Neural cell (in vitro differentiated cells): Measurements from ENCODE around the gene CD81. TPM values are rescaled to one million over a fixed set of nuclear protein-coding genes. Genes with fewer than 3 reads are reported as not detected.

Source experiments
- H2AFZ ChIP-seq: fragments of 200-600, 300-800 bp; sonication (generic), shearing (Covaris generic); 2 replicates; pipeline ENCODE4 v1.6.0; 2014; ENCODE audit warnings: low read depth, mild to moderate bottlenecking, antibody characterized with exemption, low read length, moderate library complexity
- H3F3A ChIP-seq: fragments of 200-600 bp; shearing (Covaris generic); 2 replicates; pipeline ENCODE4 v1.6.1; 2016; ENCODE audit warnings: mild to moderate bottlenecking, moderate library complexity, mixed read lengths, antibody characterized with exemption, low read length; ENCODE audit not compliant: insufficient read depth, poor library complexity, severe bottlenecking
- H3K27ac ChIP-seq: fragments of 200-600, 300-800 bp; sonication (generic), shearing (Covaris generic); 2 replicates; pipeline ENCODE4 v1.5.1; 2014; ENCODE audit warnings: mild to moderate bottlenecking, low read length, moderate library complexity
- H3K27me3 ChIP-seq: fragments of 300-800, 200-600 bp; sonication (generic), shearing (Covaris generic); 2 replicates; pipeline ENCODE4 v1.6.0; 2014; ENCODE audit warnings: mild to moderate bottlenecking, low read depth, low read length, moderate library complexity; ENCODE audit not compliant: insufficient read depth
- H3K36me3 ChIP-seq: fragments of 300-800, 200-600 bp; sonication (generic), shearing (Covaris generic); 2 replicates; pipeline ENCODE4 v1.5.1; 2014; ENCODE audit warnings: mild to moderate bottlenecking, antibody characterized with exemption, low read length, moderate library complexity; ENCODE audit not compliant: insufficient read depth
- H3K4me2 ChIP-seq: fragments of 300-800, 200-600 bp; sonication (generic), shearing (Covaris generic); 2 replicates; pipeline ENCODE4 v1.6.0; 2014; ENCODE audit warnings: mild to moderate bottlenecking, low read length
- H3K4me3 ChIP-seq: fragments of 300-800, 200-600 bp; sonication (generic), shearing (Covaris generic); 2 replicates; pipeline ENCODE4 v1.5.1; 2014; ENCODE audit warnings: mild to moderate bottlenecking, low read length, moderate library complexity
- H3K79me2 ChIP-seq: fragments of 200-600 bp; shearing (Covaris generic); replicated peaks from 2 replicates; pipeline ENCODE4 v1.6.0; 2014; ENCODE audit warnings: mild to moderate bottlenecking, low read length, moderate library complexity; ENCODE audit not compliant: insufficient read depth
- H3K9ac ChIP-seq: fragments of 300-800, 200-600 bp; sonication (generic), shearing (Covaris generic); 2 replicates; pipeline ENCODE4 v1.6.1; 2016; ENCODE audit warnings: mild to moderate bottlenecking, low read length, mixed read lengths
- H3K9me2 ChIP-seq: fragments of 200-600 bp; shearing (Covaris generic); 2 replicates; pipeline ENCODE4 v1.6.1; 2016; ENCODE audit warnings: mild to moderate bottlenecking, low read length, mixed read lengths; ENCODE audit not compliant: insufficient read depth
- H3K9me3 ChIP-seq: fragments of 200-600, 300-800 bp; sonication (generic), shearing (Covaris generic); 2 replicates; pipeline ENCODE4 v1.6.1; 2016; ENCODE audit warnings: mild to moderate bottlenecking, mixed run types, low read length, moderate library complexity, mixed read lengths
- H4K20me1 ChIP-seq: fragments of 200-600 bp; shearing (Covaris generic); 2 replicates; pipeline ENCODE4 v1.6.1; 2016; ENCODE audit warnings: mild to moderate bottlenecking, mixed run types; ENCODE audit not compliant: insufficient read depth
- EP300 ChIP-seq: fragments of 450-650 bp; conservative IDR thresholded peaks from 2 replicates; pipeline ENCODE4 v1.6.1; 2014; ENCODE audit warnings: antibody characterized with exemption, mild to moderate bottlenecking, moderate library complexity; ENCODE audit not compliant: poor library complexity, severe bottlenecking
- EZH2 ChIP-seq: fragments of 200-600, 300-800 bp; shearing (Covaris generic), sonication (generic); IDR thresholded peaks from 2 replicates; pipeline ENCODE4 v1.6.1; 2014; ENCODE audit warnings: antibody characterized with exemption, low read length, borderline replicate concordance, mild to moderate bottlenecking; ENCODE audit not compliant: insufficient read depth, poor library complexity, severe bottlenecking
- MXI1 ChIP-seq: fragments of 450-650 bp; conservative IDR thresholded peaks from 2 replicates; pipeline ENCODE4 v1.6.1; 2014; ENCODE audit warnings: antibody characterized with exemption, mild to moderate bottlenecking; ENCODE audit not compliant: poor library complexity, severe bottlenecking
- POLR2AphosphoS5 ChIP-seq: IDR thresholded peaks from 2 replicates; pipeline ENCODE4 v1.6.1; 2012
- RAD21 ChIP-seq: fragments of 450-650 bp; conservative IDR thresholded peaks from 2 replicates; pipeline ENCODE4 v1.6.1; 2014; ENCODE audit warnings: antibody characterized with exemption, mild to moderate bottlenecking, moderate library complexity
- SMC3 ChIP-seq: fragments of 450-650 bp; conservative IDR thresholded peaks from 2 replicates; pipeline ENCODE4 v1.6.1; 2014; ENCODE audit warnings: antibody characterized with exemption, mild to moderate bottlenecking, moderate library complexity; ENCODE audit not compliant: poor library complexity
- TAF1 ChIP-seq: IDR thresholded peaks from 2 replicates; pipeline ENCODE4 v1.6.1; 2012; ENCODE audit warnings: low read depth
- polyA plus RNA-seq: library from polyadenylated mRNA; depleted of rRNA; stranded (reverse); fragments of >200 nt; gene quantifications from 2 replicates; pipeline ENCODE4 v1.2.3, GENCODE V29; 2014
- TF ChIP-seq, protein P1 (sequence below): fragments of 450-650 bp; IDR thresholded peaks from 2 replicates; pipeline ENCODE4 v1.5.1; 2014; ENCODE audit warnings: antibody characterized with exemption, mild to moderate bottlenecking, moderate library complexity; ENCODE audit not compliant: poor library complexity, severe bottlenecking
- TF ChIP-seq, protein P2 (sequence below): IDR thresholded peaks from 2 replicates; pipeline ENCODE4 v1.6.1; 2012; ENCODE audit warnings: borderline replicate concordance

The CD81 gene
- polyA plus RNA-seq, 1 donor from 2014 or later = 97.8 TPM

DNA sequence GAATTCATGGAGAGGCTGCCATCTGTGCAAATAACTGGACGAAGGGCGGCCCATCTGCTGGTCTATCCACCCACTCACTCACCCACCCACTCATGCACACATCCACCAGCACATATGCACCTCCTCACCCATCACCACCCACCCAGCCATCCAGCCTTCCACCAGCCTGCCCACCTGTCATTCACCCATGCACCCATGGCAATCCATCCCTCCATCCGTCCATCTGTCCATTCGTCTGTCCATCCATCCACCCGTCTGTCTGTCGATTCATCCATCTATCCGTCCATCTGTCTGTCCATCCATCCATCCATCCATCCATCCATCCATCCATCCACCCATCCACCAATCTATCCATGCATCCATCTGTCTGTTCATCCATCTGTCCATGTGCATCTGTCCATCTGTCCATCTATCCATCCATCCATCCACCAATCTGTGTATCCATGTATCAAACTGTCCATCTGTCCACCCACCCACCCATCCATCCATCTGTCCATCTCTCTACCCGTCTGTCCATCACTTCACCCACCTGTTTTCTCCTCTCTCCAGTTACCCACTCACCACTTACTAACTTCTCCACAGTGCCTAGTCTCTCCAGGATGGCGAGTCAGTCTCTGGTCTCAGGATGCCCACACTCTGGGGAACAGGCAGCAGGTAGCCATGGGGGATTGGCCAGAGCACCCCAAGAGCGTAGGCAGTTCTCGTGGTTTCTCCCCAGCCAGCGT, 58.3 kb downstream of the CD81 start:
- Histone ChIP-seq H3K4me3 (no peak overlapping the region), H3K4me2 (no peak overlapping the region), H3K36me3 (no peaks in the 10 kb centered on the region), H3K27me3 (no peaks in the 10 kb centered on the region), H3K9ac (no peak overlapping the region), H3K9me3 (no peaks in the 10 kb centered on the region), H3K79me2 (no peaks in the 10 kb centered on the region), H3F3A (no peaks in the 10 kb centered on the region), H2AFZ (no peak overlapping the region), H3K9me2 (no peaks in the 10 kb centered on the region), H3K27ac (no peak overlapping the region), H4K20me1 (no peaks in the 10 kb centered on the region)
- no peak for TF ChIP-seq TAF1
- TF ChIP-seq RAD21 = no peak
- TF ChIP-seq, protein P1, sequence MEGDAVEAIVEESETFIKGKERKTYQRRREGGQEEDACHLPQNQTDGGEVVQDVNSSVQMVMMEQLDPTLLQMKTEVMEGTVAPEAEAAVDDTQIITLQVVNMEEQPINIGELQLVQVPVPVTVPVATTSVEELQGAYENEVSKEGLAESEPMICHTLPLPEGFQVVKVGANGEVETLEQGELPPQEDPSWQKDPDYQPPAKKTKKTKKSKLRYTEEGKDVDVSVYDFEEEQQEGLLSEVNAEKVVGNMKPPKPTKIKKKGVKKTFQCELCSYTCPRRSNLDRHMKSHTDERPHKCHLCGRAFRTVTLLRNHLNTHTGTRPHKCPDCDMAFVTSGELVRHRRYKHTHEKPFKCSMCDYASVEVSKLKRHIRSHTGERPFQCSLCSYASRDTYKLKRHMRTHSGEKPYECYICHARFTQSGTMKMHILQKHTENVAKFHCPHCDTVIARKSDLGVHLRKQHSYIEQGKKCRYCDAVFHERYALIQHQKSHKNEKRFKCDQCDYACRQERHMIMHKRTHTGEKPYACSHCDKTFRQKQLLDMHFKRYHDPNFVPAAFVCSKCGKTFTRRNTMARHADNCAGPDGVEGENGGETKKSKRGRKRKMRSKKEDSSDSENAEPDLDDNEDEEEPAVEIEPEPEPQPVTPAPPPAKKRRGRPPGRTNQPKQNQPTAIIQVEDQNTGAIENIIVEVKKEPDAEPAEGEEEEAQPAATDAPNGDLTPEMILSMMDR = no peak
- TF ChIP-seq POLR2AphosphoS5 = no peak
- no peak for TF ChIP-seq MXI1
- no peak for TF ChIP-seq EZH2
- TF ChIP-seq SMC3 = no peak
- TF ChIP-seq, protein P2, sequence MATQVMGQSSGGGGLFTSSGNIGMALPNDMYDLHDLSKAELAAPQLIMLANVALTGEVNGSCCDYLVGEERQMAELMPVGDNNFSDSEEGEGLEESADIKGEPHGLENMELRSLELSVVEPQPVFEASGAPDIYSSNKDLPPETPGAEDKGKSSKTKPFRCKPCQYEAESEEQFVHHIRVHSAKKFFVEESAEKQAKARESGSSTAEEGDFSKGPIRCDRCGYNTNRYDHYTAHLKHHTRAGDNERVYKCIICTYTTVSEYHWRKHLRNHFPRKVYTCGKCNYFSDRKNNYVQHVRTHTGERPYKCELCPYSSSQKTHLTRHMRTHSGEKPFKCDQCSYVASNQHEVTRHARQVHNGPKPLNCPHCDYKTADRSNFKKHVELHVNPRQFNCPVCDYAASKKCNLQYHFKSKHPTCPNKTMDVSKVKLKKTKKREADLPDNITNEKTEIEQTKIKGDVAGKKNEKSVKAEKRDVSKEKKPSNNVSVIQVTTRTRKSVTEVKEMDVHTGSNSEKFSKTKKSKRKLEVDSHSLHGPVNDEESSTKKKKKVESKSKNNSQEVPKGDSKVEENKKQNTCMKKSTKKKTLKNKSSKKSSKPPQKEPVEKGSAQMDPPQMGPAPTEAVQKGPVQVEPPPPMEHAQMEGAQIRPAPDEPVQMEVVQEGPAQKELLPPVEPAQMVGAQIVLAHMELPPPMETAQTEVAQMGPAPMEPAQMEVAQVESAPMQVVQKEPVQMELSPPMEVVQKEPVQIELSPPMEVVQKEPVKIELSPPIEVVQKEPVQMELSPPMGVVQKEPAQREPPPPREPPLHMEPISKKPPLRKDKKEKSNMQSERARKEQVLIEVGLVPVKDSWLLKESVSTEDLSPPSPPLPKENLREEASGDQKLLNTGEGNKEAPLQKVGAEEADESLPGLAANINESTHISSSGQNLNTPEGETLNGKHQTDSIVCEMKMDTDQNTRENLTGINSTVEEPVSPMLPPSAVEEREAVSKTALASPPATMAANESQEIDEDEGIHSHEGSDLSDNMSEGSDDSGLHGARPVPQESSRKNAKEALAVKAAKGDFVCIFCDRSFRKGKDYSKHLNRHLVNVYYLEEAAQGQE = no peak
- no peak for TF ChIP-seq EP300

DNA sequence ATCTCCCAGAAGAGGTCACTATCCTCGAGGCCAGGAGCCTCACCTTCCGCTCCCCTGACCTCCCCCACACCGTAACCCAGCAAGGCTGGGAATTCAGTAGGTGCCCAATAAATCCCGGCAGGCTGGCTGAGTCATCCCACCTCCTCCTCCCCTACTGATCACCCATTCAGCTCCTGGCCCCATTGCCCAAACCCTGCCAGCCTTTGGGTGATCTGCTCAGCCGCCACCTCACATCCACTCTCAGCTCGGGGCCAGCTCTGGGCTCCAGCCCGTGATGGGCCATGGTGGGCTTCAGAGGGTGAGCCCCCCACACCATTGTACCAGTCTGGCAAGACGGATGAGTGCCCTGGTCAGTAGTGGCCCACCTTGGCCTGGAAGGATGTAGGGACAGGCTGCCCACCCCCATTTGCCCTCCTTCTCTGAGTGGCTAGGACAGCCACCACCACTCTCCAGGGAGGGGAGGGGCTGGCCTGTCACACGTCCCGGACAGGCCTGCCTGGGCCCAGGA, 59.0 kb downstream of the CD81 start:
- Histone ChIP-seq H3F3A (no peaks in the 10 kb centered on the region), H3K9me3 (no peaks in the 10 kb centered on the region), H3K4me3 (no peak overlapping the region), H3K4me2 (no peak overlapping the region), H2AFZ (no peak overlapping the region), H3K36me3 (no peaks in the 10 kb centered on the region), H3K9ac (no peak overlapping the region), H3K27ac (no peak overlapping the region), H3K79me2 (no peaks in the 10 kb centered on the region), H3K27me3 (no peaks in the 10 kb centered on the region), H3K9me2 (no peaks in the 10 kb centered on the region), H4K20me1 (no peaks in the 10 kb centered on the region)
- TF ChIP-seq TAF1 (no peak), SMC3 (no peak), EP300 (no peak), POLR2AphosphoS5 (no peak), EZH2 (no peak), MXI1 (no peak), RAD21 (no peak)
- TF ChIP-seq, protein P2 = no peak
- TF ChIP-seq, protein P1 = no peak
